ENCODE results near the gene NAV1.

- TF ChIP-seq EZH2 (IDR thresholded peaks at IDR 0.05; ENCODE audit: insufficient read depth, poor library complexity, severe bottlenecking) (no peak), EZH2phosphoT487 (IDR thresholded peaks at IDR 0.05; ENCODE audit: insufficient read depth, low read depth) (no peak)
Observed at GRCh38 chr1:201501144-201501543, 37.8 kb upstream of the NAV1 start.
